Astrocyte (in vitro differentiated cells and primary cell): Measurements from ENCODE around the gene CTSF. TPM values are rescaled to one million over a fixed set of nuclear protein-coding genes. Genes with fewer than 3 reads are reported as not detected.

Source experiments
- DNase-seq: peaks from one replicate; pipeline ENCODE4 v3.0.0-alpha.2; 2010; ENCODE audit warnings: low read depth
- FAIRE-seq: peaks from 2 replicates; lab custom pipeline; 2011; peaks lifted over from hg19 to GRCh38; lab: Jason Lieb, UNC
- H2AFZ ChIP-seq: 2 replicates; pipeline ENCODE4 v1.6.0; 2012; ENCODE audit warnings: low read depth, low read length, inconsistent platforms
- H3K27ac ChIP-seq: 2 replicates; pipeline ENCODE4 v1.5.1; 2011; ENCODE audit warnings: low read depth, low read length, inconsistent platforms
- H3K27me3 ChIP-seq: 2 replicates; pipeline ENCODE4 v1.6.0; 2011; ENCODE audit warnings: low read length, inconsistent platforms; ENCODE audit not compliant: insufficient read depth
- H3K36me3 ChIP-seq: 2 replicates; pipeline ENCODE4 v1.5.1; 2011; ENCODE audit warnings: low read length, inconsistent platforms; ENCODE audit not compliant: insufficient read depth
- H3K4me1 ChIP-seq: 2 replicates; pipeline ENCODE4 v1.5.1; 2011; ENCODE audit warnings: low read length, inconsistent platforms; ENCODE audit not compliant: insufficient read depth
- H3K4me2 ChIP-seq: 2 replicates; pipeline ENCODE4 v1.6.0; 2012; ENCODE audit warnings: low read length, inconsistent platforms
- H3K4me3 ChIP-seq: 2 replicates; pipeline ENCODE4 v1.5.1; 2011; ENCODE audit warnings: low read depth, mild to moderate bottlenecking, low read length, inconsistent platforms; ENCODE audit not compliant: insufficient read depth
- H3K79me2 ChIP-seq: 2 replicates; pipeline ENCODE4 v1.6.0; 2012; ENCODE audit warnings: mild to moderate bottlenecking, low read length, inconsistent platforms; ENCODE audit not compliant: insufficient read depth
- H3K9ac ChIP-seq: 2 replicates; pipeline ENCODE4 v1.6.0; 2012; ENCODE audit warnings: mild to moderate bottlenecking, low read length, inconsistent platforms
- H3K9me3 ChIP-seq: 2 replicates; pipeline ENCODE4 v1.5.1; 2012; ENCODE audit warnings: low read depth, mild to moderate bottlenecking, low read length, inconsistent platforms; ENCODE audit not compliant: insufficient read depth
- H4K20me1 ChIP-seq: 2 replicates; pipeline ENCODE4 v1.6.0; 2012; ENCODE audit warnings: low read length, inconsistent platforms; ENCODE audit not compliant: insufficient read depth
- H3K27ac Mint-ChIP-seq: one replicate; pipeline ENCODE4 v1.8.0; 2021; ENCODE audit warnings: mild to moderate bottlenecking, mixed read lengths; ENCODE audit not compliant: unreplicated experiment
- H3K27me3 Mint-ChIP-seq: one replicate; pipeline ENCODE4 v1.8.0; 2021; ENCODE audit warnings: low read depth, mixed read lengths; ENCODE audit not compliant: unreplicated experiment
- H3K36me3 Mint-ChIP-seq: one replicate; pipeline ENCODE4 v1.8.0; 2021; ENCODE audit warnings: low read depth, mixed read lengths; ENCODE audit not compliant: unreplicated experiment
- H3K4me1 Mint-ChIP-seq: one replicate; pipeline ENCODE4 v1.8.0; 2021; ENCODE audit warnings: low read depth, mixed read lengths; ENCODE audit not compliant: unreplicated experiment
- H3K4me3 Mint-ChIP-seq: one replicate; pipeline ENCODE4 v1.8.0; 2021; ENCODE audit warnings: mild to moderate bottlenecking, moderate library complexity, mixed read lengths; ENCODE audit not compliant: unreplicated experiment
- H3K9me3 Mint-ChIP-seq: one replicate; pipeline ENCODE4 v1.8.0; 2021; ENCODE audit warnings: mild to moderate bottlenecking, mixed read lengths; ENCODE audit not compliant: unreplicated experiment
- CTCF ChIP-seq: IDR thresholded peaks from 2 replicates; pipeline ENCODE4 v1.5.1; 2011; ENCODE audit warnings: low read depth, mild to moderate bottlenecking, inconsistent platforms, low read length, moderate library complexity; ENCODE audit not compliant: insufficient read depth
- EZH2 ChIP-seq: IDR thresholded peaks from 2 replicates; pipeline ENCODE4 v1.6.1; 2012; ENCODE audit warnings: mild to moderate bottlenecking, low read length, inconsistent platforms; ENCODE audit not compliant: insufficient read depth
- total RNA-seq: library from RNA; stranded (reverse); gene quantifications from 2 replicates; pipeline ENCODE4 v1.2.1, GENCODE V29; 2021

The CTSF gene
- total RNA-seq, 1 donor from 2014 or later = 1.5 TPM

GRCh38 chr11:66547662-66548009 is 20.8 kb downstream of the CTSF start:
- Mint-ChIP-seq H3K36me3 (peaks cover 4% of the 10 kb centered on the region), H3K27me3 (peaks cover 27% of the 10 kb centered on the region), H3K9me3 (no peaks in the 10 kb centered on the region), H3K4me1 (peaks cover under 1% of the 10 kb centered on the region), H3K4me3 (no peak overlapping the region), H3K27ac (no peak overlapping the region)
- H3K4me1 ChIP-seq = peaks cover 23% of the 10 kb centered on the region
- H4K20me1 ChIP-seq = peaks cover 7% of the 10 kb centered on the region
- no peaks in the 10 kb centered on the region for H3K9me3 ChIP-seq
- no peak overlapping the region for H3K9ac ChIP-seq
- TF ChIP-seq EZH2 = no peak
- TF ChIP-seq CTCF = no peak
- H3K4me2 ChIP-seq = no peak overlapping the region
- no peaks in the 10 kb centered on the region for H3K36me3 ChIP-seq
- FAIRE-seq (no peak), DNase-seq (no peak)
- H3K79me2 ChIP-seq = no peaks in the 10 kb centered on the region
- peaks cover 2% of the 10 kb centered on the region for H3K27me3 ChIP-seq
- H3K27ac ChIP-seq = no peak overlapping the region
- no peak overlapping the region for H2AFZ ChIP-seq
- H3K4me3 ChIP-seq = no peak overlapping the region

GRCh38 chr11:66546966-66547661 is 21.3 kb downstream of the CTSF start:
- Mint-ChIP-seq H3K27me3 (peaks cover 30% of the 10 kb centered on the region), H3K27ac (no peak overlapping the region), H3K9me3 (no peaks in the 10 kb centered on the region), H3K4me1 (peaks cover 5% of the 10 kb centered on the region), H3K36me3 (peaks cover 8% of the 10 kb centered on the region), H3K4me3 (peak overlapping the region; percentile 34)
- Histone ChIP-seq H4K20me1 (peaks cover 7% of the 10 kb centered on the region), H3K27ac (no peak overlapping the region), H3K9me3 (no peaks in the 10 kb centered on the region), H3K36me3 (no peaks in the 10 kb centered on the region), H3K4me1 (peaks cover 28% of the 10 kb centered on the region), H3K4me3 (no peak overlapping the region), H3K79me2 (no peaks in the 10 kb centered on the region), H2AFZ (no peak overlapping the region), H3K4me2 (peak overlapping the region; percentile 88), H3K27me3 (peaks cover 2% of the 10 kb centered on the region), H3K9ac (no peak overlapping the region)
- no peak for DNase-seq
- no peak for FAIRE-seq
- no peak for TF ChIP-seq EZH2
- TF ChIP-seq CTCF = no peak

- Histone ChIP-seq H3K36me3 (no peaks in the 10 kb centered on the region), H3K4me1 (peaks cover 28% of the 10 kb centered on the region), H3K79me2 (no peaks in the 10 kb centered on the region), H3K4me2 (peak within 1 kb of the TSS; percentile 88), H3K4me3 (peak within 1 kb of the TSS; percentile 66), H3K27ac (peak within 1 kb of the TSS; percentile 57), H4K20me1 (peaks cover 7% of the 10 kb centered on the region), H3K9ac (peak within 1 kb of the TSS; percentile 84), H2AFZ (peak within 1 kb of the TSS; percentile 78), H3K9me3 (no peaks in the 10 kb centered on the region), H3K27me3 (peaks cover 2% of the 10 kb centered on the region)
- H3K27me3 Mint-ChIP-seq = peaks cover 30% of the 10 kb centered on the region
- DNase-seq (peak; percentile 11), FAIRE-seq (no peak)
- peaks cover 12% of the 10 kb centered on the region for H3K36me3 Mint-ChIP-seq
- H3K4me3 Mint-ChIP-seq = peak within 1 kb of the TSS; percentile 76
- no peak for TF ChIP-seq CTCF
- no peak for TF ChIP-seq EZH2
- no peak within 1 kb of the TSS for H3K27ac Mint-ChIP-seq
- H3K4me1 Mint-ChIP-seq = peaks cover 6% of the 10 kb centered on the region
- H3K9me3 Mint-ChIP-seq = no peaks in the 10 kb centered on the region
These were observed 21.9 kb downstream of the CTSF start, which contains the start of gene ACTN3 for GRCh38 chr11:66546368-66546965. Gene ACTN3 (plus strand): TSS chr11:66546903. CDS start chr11:66546938, 35 bp downstream.
